H1 (cell line): ENCODE data around the gene MORC1. TPM values are rescaled to one million over a fixed set of nuclear protein-coding genes. Genes with fewer than 3 reads are reported as not detected.

Source experiments
- CTCF ChIA-PET: fragments of 300-600 bp; sonication (Branson Sonifier 250); formaldehyde crosslinking; loops from one replicate; lab custom pipeline; 2021; ENCODE audit not compliant: partially characterized antibody; lab: Charles Lee
- POLR2A ChIA-PET: fragments of 300-600 bp; sonication (Branson Sonifier 250); formaldehyde crosslinking; loops from one replicate; lab custom pipeline; 2021; ENCODE audit warnings: inconsistent platforms; ENCODE audit not compliant: partially characterized antibody; lab: Charles Lee
- DNase-seq, 2 experiments: peaks; one replicate each; pipeline versions ENCODE4 v3.0.0 to v3.0.0-alpha.2; 2010 to 2022; ENCODE audit warnings: low spot score in 2 of 2, low read depth in 1 of 2, mixed read lengths in 1 of 2
- FAIRE-seq: peaks from 2 replicates; lab custom pipeline; 2011; peaks lifted over from hg19 to GRCh38; lab: Jason Lieb, UNC
- H2AFZ ChIP-seq: 2 replicates; pipeline ENCODE4 v1.8.1; 2012; ENCODE audit warnings: low read length, inconsistent platforms
- H2AK5ac ChIP-seq: 2 replicates; pipeline ENCODE4 v1.6.1; 2013; ENCODE audit warnings: low read depth, low read length
- H2BK120ac ChIP-seq: replicated peaks from 2 replicates; pipeline ENCODE3; 2013; ENCODE audit warnings: low read depth, low read length, inconsistent platforms
- H2BK12ac ChIP-seq: 2 replicates; pipeline ENCODE4 v1.6.1; 2013; ENCODE audit warnings: low read depth, low read length
- H2BK15ac ChIP-seq: 2 replicates; pipeline ENCODE4 v1.6.1; 2013; ENCODE audit warnings: low read length
- H2BK20ac ChIP-seq: 2 replicates; pipeline ENCODE4 v1.6.1; 2013; ENCODE audit warnings: low read length
- H2BK5ac ChIP-seq: 2 replicates; pipeline ENCODE4 v1.6.1; 2013; ENCODE audit warnings: low read depth, low read length
- H3K14ac ChIP-seq: 2 replicates; pipeline ENCODE4 v1.6.1; 2013; ENCODE audit warnings: inconsistent platforms; ENCODE audit not compliant: insufficient read length
- H3K18ac ChIP-seq: 2 replicates; pipeline ENCODE4 v1.6.1; 2013; ENCODE audit warnings: low read length; ENCODE audit errors: extremely low read depth
- H3K23ac ChIP-seq: 2 replicates; pipeline ENCODE4 v1.6.1; 2013; ENCODE audit warnings: inconsistent platforms; ENCODE audit not compliant: insufficient read length
- H3K23me2 ChIP-seq: 2 replicates; pipeline ENCODE4 v1.6.1; 2013; ENCODE audit warnings: low read depth, low read length
- H3K27ac ChIP-seq: 2 replicates; pipeline ENCODE4 v1.6.1; 2011; ENCODE audit warnings: low read depth, low read length, inconsistent platforms
- H3K27me3 ChIP-seq, 4 experiments: replicated peaks in 1 of 4; 1 replicate in 1 of 4; 2 replicates in 3 of 4; pipeline versions ENCODE4 v1.6.1 to v1.8.1; 2011 to 2013; ENCODE audit warnings: low read length in 3 of 4, mild to moderate bottlenecking in 3 of 4, inconsistent platforms in 2 of 4, mixed read lengths in 2 of 4, moderate library complexity in 1 of 4; ENCODE audit not compliant: control insufficient read depth in 3 of 4, insufficient read depth in 3 of 4; ENCODE audit errors: extremely low read depth in 1 of 4
- H3K36me3 ChIP-seq, 4 experiments: 2 replicates each; pipeline versions ENCODE4 v1.6.1 to v1.8.1; 2011 to 2013; ENCODE audit warnings: mild to moderate bottlenecking in 4 of 4, low read length in 3 of 4, moderate library complexity in 2 of 4, control low read depth in 1 of 4, inconsistent platforms in 1 of 4; ENCODE audit not compliant: insufficient read depth in 4 of 4, control insufficient read depth in 2 of 4
- H3K4ac ChIP-seq: replicated peaks from 2 replicates; pipeline ENCODE3; 2013; ENCODE audit warnings: low read length, low read depth, mixed read lengths, inconsistent platforms; ENCODE audit not compliant: insufficient read length
- H3K4me1 ChIP-seq, 4 experiments: replicated peaks in 1 of 4; 1 replicate in 1 of 4; 2 replicates in 3 of 4; pipeline versions ENCODE4 v1.6.1 to v1.8.1; 2011 to 2013; ENCODE audit warnings: low read length in 3 of 4, inconsistent platforms in 2 of 4, mixed read lengths in 1 of 4; ENCODE audit not compliant: insufficient read depth in 4 of 4, control insufficient read depth in 3 of 4
- H3K4me2 ChIP-seq, 2 experiments: 2 replicates each; pipeline versions ENCODE4 v1.6.1 to v1.8.1; 2011 to 2013; ENCODE audit warnings: low read depth in 2 of 2, low read length in 2 of 2, control low read depth in 1 of 2, inconsistent platforms in 1 of 2, mild to moderate bottlenecking in 1 of 2; ENCODE audit not compliant: insufficient read depth in 1 of 2
- H3K4me3 ChIP-seq, 4 experiments: fragments of 200-600, 300-600 bp in 1 of 4; sonication (generic), shearing (Covaris generic), sonication (Bioruptor Twin) in 1 of 4; 2 replicates each; pipeline versions ENCODE4 v1.5.1 to v1.8.1; 2011 to 2016; ENCODE audit warnings: low read length in 4 of 4, low read depth in 3 of 4, control low read depth in 2 of 4, inconsistent platforms in 2 of 4, mild to moderate bottlenecking in 2 of 4, mixed read lengths in 1 of 4, moderate library complexity in 1 of 4; ENCODE audit not compliant: insufficient read depth in 2 of 4; ENCODE audit errors: extremely low read depth in 1 of 4
- H3K56ac ChIP-seq: replicated peaks from 2 replicates; pipeline ENCODE3; 2013; ENCODE audit warnings: low read depth, mild to moderate bottlenecking, mixed read lengths, low read length, inconsistent platforms; ENCODE audit not compliant: insufficient read length
- H3K79me1 ChIP-seq: 2 replicates; pipeline ENCODE4 v1.6.1; 2013; ENCODE audit warnings: low read depth, low read length, control low read depth
- H3K79me2 ChIP-seq, 2 experiments: 2 replicates each; pipeline versions ENCODE4 v1.6.1 to v1.8.1; 2012 to 2013; ENCODE audit warnings: low read length in 2 of 2, mild to moderate bottlenecking in 2 of 2, inconsistent platforms in 1 of 2; ENCODE audit not compliant: insufficient read depth in 2 of 2, control insufficient read depth in 1 of 2
- H3K9ac ChIP-seq, 4 experiments: replicated peaks in 1 of 4; 1 replicate in 1 of 4; 2 replicates in 3 of 4; pipeline versions ENCODE4 v1.6.1 to v1.8.1; 2011 to 2013; ENCODE audit warnings: low read depth in 3 of 4, low read length in 3 of 4, control low read depth in 2 of 4, mild to moderate bottlenecking in 2 of 4, moderate library complexity in 2 of 4, inconsistent platforms in 1 of 4; ENCODE audit errors: extremely low read depth in 1 of 4
- H3K9me3 ChIP-seq, 2 experiments: 2 replicates each; pipeline versions ENCODE4 v1.6.1 to v1.8.1; 2012 to 2013; ENCODE audit warnings: mild to moderate bottlenecking in 2 of 2, moderate library complexity in 2 of 2, control low read depth in 1 of 2, inconsistent platforms in 1 of 2, low read depth in 1 of 2, low read length in 1 of 2, mixed read lengths in 1 of 2; ENCODE audit not compliant: insufficient read depth in 2 of 2
- H4K20me1 ChIP-seq, 2 experiments: replicated peaks in 1 of 2; 2 replicates each; pipeline versions ENCODE3 to v1.8.1; 2011 to 2013; ENCODE audit warnings: inconsistent platforms in 2 of 2, low read length in 2 of 2, mild to moderate bottlenecking in 1 of 2; ENCODE audit not compliant: insufficient read depth in 2 of 2, control insufficient read depth in 1 of 2
- H4K5ac ChIP-seq: 2 replicates; pipeline ENCODE4 v1.6.1; 2013; ENCODE audit warnings: low read length, low read depth, mixed read lengths, inconsistent platforms; ENCODE audit not compliant: insufficient read length
- H4K8ac ChIP-seq: 2 replicates; pipeline ENCODE4 v1.8.0; 2013; ENCODE audit warnings: mild to moderate bottlenecking, moderate library complexity, low read length, inconsistent platforms; ENCODE audit not compliant: insufficient read depth; ENCODE audit errors: extremely low read depth
- H4K91ac ChIP-seq: replicated peaks from 2 replicates; pipeline ENCODE3; 2013; ENCODE audit warnings: low read length, mixed read lengths, inconsistent platforms; ENCODE audit not compliant: insufficient read length
- ATF3 ChIP-seq: IDR thresholded peaks from 2 replicates; pipeline ENCODE4 v1.6.1; 2011; ENCODE audit warnings: low read depth, mild to moderate bottlenecking, low read length; ENCODE audit not compliant: insufficient read depth
- BCL11A ChIP-seq, 2 experiments: IDR thresholded peaks; one replicate each; pipeline ENCODE4 v1.6.1; 2011; ENCODE audit warnings: low read depth in 2 of 2, low read length in 2 of 2, mild to moderate bottlenecking in 2 of 2
- EZH2 ChIP-seq: fragments of 200-600 bp; sonication (generic); IDR thresholded peaks from 2 replicates; pipeline ENCODE4 v1.7.1; 2012; ENCODE audit warnings: low read depth, mild to moderate bottlenecking, moderate library complexity, low read length, inconsistent platforms; ENCODE audit not compliant: severe bottlenecking
- HDAC2 ChIP-seq, 2 experiments: fragments of 300-600 bp in 1 of 2; sonication (generic) in 1 of 2; IDR thresholded peaks; 2 replicates each; pipeline ENCODE4 v1.6.1; 2011 to 2012; ENCODE audit warnings: low read depth in 2 of 2, low read length in 2 of 2, mild to moderate bottlenecking in 2 of 2, moderate library complexity in 2 of 2, borderline replicate concordance in 1 of 2, inconsistent platforms in 1 of 2
- KDM1A ChIP-seq: fragments of 200-600, 300-600 bp; sonication (generic); IDR thresholded peaks from 2 replicates; pipeline ENCODE4 v1.7.1; 2016; ENCODE audit warnings: mild to moderate bottlenecking, low read length, borderline replicate concordance
- RNF2 ChIP-seq: fragments of 200-900, 300-1000 bp; sonication (generic); IDR thresholded peaks from 2 replicates; pipeline ENCODE4 v1.7.1; 2016; ENCODE audit warnings: borderline replicate concordance, low read depth, mild to moderate bottlenecking, antibody characterized with exemption, low read length; ENCODE audit not compliant: poor library complexity, severe bottlenecking; ENCODE audit errors: missing control alignments
- SIX5 ChIP-seq: IDR thresholded peaks from 2 replicates; pipeline ENCODE4 v1.6.1; 2011; ENCODE audit warnings: mild to moderate bottlenecking, low read depth, low read length
- SRF ChIP-seq: IDR thresholded peaks from 2 replicates; pipeline ENCODE4 v1.6.1; 2011; ENCODE audit warnings: mild to moderate bottlenecking, low read depth, low read length, moderate library complexity
- TAF1 ChIP-seq: IDR thresholded peaks from 2 replicates; pipeline ENCODE4 v1.6.1; 2011; ENCODE audit warnings: mild to moderate bottlenecking, low read depth, low read length
- USF2 ChIP-seq: IDR thresholded peaks from 2 replicates; pipeline ENCODE4 v1.6.1; 2011; ENCODE audit warnings: low read length, improper control_type of control experiment
- YY1 ChIP-seq: IDR thresholded peaks from 2 replicates; pipeline ENCODE4 v1.6.1; 2011; ENCODE audit warnings: low read depth, mild to moderate bottlenecking, low read length
- WGBS, 2 experiments: shearing (Covaris generic) in 1 of 2; methylation state at CpG; one replicate each; pipeline versions ENCODE4 v1.1.6 to v1.1.7; 2013 to 2015; ENCODE audit warnings: low lambda C conversion rate in 2 of 2, mixed read lengths in 2 of 2, inconsistent platforms in 1 of 2, low coverage in 1 of 2, missing lambda C conversion rate in 1 of 2; ENCODE audit not compliant: insufficient replicate concordance in 2 of 2, insufficient coverage in 1 of 2, insufficient read length in 1 of 2; ENCODE audit errors: extremely low coverage in 1 of 2, missing lambda C conversion rate in 1 of 2; 5-methylcytosine and 5-hydroxymethylcytosine counted together
- polyA plus RNA-seq, 7 experiments: library from polyadenylated mRNA; depleted of rRNA in 3 of 7; stranded (reverse) in 5 of 7; unstranded in 2 of 7; fragments of >200 nt in 5 of 7; fragments of 200-250 nt in 2 of 7; gene quantifications; 1 replicate in 5 of 7; 2 replicates in 1 of 7; 4 replicates in 1 of 7; pipeline versions ENCODE4 v1.2.1 to v1.2.3, GENCODE V29; 2011 to 2013; ENCODE audit warnings: missing spikeins in 2 of 7, mixed read lengths in 2 of 7
- total RNA-seq: library from RNA; stranded (reverse); fragmentation: NEBNext Ultra II Directional; extraction: Animal tissue kit (Norgen Biotek cat#: 25700); gene quantifications from 2 replicates; pipeline ENCODE4 v1.2.1, GENCODE V29; 2021

Gene MORC1
- total and polyA plus RNA-seq, 2 of the 8 experiments (the other 6 are each of a cell fraction or from before 2014, with no cell fraction given), result not detected

GRCh38 chr3:109091846-109092245 is 26.1 kb downstream of the MORC1 start:
- no peak overlapping the region for H2BK20ac ChIP-seq
- no peak overlapping the region for H3K56ac ChIP-seq
- FAIRE-seq (no peak), DNase-seq (no peak)
- H2AK5ac ChIP-seq, result no peak overlapping the region
- ChIA-PET CTCF (interaction anchor here (0.7 to 2.5 kb wide), 5 partner anchors 10 to 307 kb away, joined by 3 to 9 read pairs (median 3); no protein-coding TSS in a partner anchor), POLR2A (no interaction called here)
- WGBS, 2 experiments, result 40% methylated on average over 2 of the region's 2 CpGs; no CpG with 5 or more reads in 1 of the 2 experiments
- no peak overlapping the region for H2AFZ ChIP-seq
- H3K4me3 ChIP-seq, result no peak overlapping the region
- H3K36me3 ChIP-seq, result no peaks in the 10 kb centered on the region
- no peak overlapping the region for H4K8ac ChIP-seq
- no peak overlapping the region for H3K9ac ChIP-seq
- H2BK5ac ChIP-seq, result no peak overlapping the region
- no peak overlapping the region for H2BK120ac ChIP-seq
- H3K27me3 ChIP-seq, result no peaks in the 10 kb centered on the region
- H4K20me1 ChIP-seq, result no peaks in the 10 kb centered on the region
- H3K9me3 ChIP-seq, result no peaks in the 10 kb centered on the region
- H4K5ac ChIP-seq, result no peak overlapping the region
- H3K4me1 ChIP-seq, result no peaks in the 10 kb centered on the region
- H3K27ac ChIP-seq, result no peak overlapping the region
- no peak overlapping the region for H3K4me2 ChIP-seq
- H3K4ac ChIP-seq, result no peak overlapping the region
- no peak overlapping the region for H2BK15ac ChIP-seq
- H2BK12ac ChIP-seq, result no peak overlapping the region
- no peak overlapping the region for H3K14ac ChIP-seq
- H3K79me2 ChIP-seq, result no peaks in the 10 kb centered on the region
- no peaks in the 10 kb centered on the region for H3K23me2 ChIP-seq
- H3K18ac ChIP-seq, result no peak overlapping the region
- no peak overlapping the region for H4K91ac ChIP-seq
- H3K23ac ChIP-seq, result no peak overlapping the region
- no peaks in the 10 kb centered on the region for H3K79me1 ChIP-seq
- TF ChIP-seq KDM1A, result no peak
- TF ChIP-seq SRF, result no peak
- no peak for TF ChIP-seq EZH2
- TF ChIP-seq SIX5, result no peak
- no peak for TF ChIP-seq USF2
- no peak for TF ChIP-seq RNF2
- no peak for TF ChIP-seq YY1
- no peak for TF ChIP-seq ATF3
- no peak for TF ChIP-seq HDAC2 (IDR thresholded peaks at IDR 0.05; ENCODE audit: borderline replicate concordance in 1 of 2, low read depth in 2 of 2, low read length in 2 of 2)
- TF ChIP-seq TAF1, result no peak
- no peak for TF ChIP-seq BCL11A (IDR thresholded peaks at IDR 0.05; ENCODE audit: low read depth in 2 of 2, low read length in 2 of 2)
